C4-2B (cell line): ENCODE data around the gene TCEA2.

Source experiments
- H3K27ac ChIP-seq: fragments of 450-650 bp; 2 replicates; pipeline ENCODE4 v1.5.1; 2017
- ZFX ChIP-seq: fragments of 450-650 bp; IDR thresholded peaks from 2 replicates; pipeline ENCODE4 v1.6.1; 2017
- TF ChIP-seq, protein P1 (sequence below): fragments of 450-650 bp; conservative IDR thresholded peaks from 2 replicates; pipeline ENCODE4 v1.5.1; 2017; ENCODE audit warnings: mild to moderate bottlenecking

The TCEA2 gene

DNA sequence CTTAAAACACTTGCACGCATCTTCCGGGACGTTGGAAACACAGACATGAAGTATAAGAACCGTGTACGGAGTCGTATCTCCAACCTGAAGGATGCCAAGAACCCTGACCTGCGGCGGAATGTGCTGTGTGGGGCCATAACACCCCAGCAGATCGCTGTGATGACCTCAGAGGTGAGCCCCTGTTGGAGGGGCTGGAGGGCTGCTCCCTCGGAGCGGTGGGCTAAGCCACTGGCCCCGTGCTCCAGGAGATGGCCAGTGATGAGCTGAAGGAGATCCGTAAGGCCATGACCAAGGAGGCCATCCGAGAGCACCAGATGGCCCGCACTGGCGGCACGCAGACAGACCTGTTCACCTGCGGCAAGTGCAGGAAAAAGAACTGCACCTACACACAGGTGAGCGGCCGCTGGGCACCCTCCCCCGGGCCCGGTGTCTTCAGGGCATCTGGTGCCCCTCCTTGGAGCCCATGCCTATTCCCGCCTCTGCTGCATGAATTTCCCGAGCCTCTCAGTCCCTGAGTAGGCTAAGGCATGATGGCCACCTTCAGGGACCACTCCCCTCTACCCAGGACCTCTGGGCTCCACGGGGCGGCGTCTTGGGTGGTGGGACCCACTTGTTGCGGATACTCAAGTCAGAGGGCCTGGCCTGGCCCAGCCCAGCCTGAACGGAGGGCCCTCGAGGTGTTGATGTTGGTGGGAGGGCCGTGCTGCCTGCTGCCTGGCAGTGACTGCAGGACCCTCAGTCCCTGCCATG lies 7.4 kb downstream of the TCEA2 start:
- H3K27ac ChIP-seq: no peak overlapping the region
- TF ChIP-seq, protein P1, sequence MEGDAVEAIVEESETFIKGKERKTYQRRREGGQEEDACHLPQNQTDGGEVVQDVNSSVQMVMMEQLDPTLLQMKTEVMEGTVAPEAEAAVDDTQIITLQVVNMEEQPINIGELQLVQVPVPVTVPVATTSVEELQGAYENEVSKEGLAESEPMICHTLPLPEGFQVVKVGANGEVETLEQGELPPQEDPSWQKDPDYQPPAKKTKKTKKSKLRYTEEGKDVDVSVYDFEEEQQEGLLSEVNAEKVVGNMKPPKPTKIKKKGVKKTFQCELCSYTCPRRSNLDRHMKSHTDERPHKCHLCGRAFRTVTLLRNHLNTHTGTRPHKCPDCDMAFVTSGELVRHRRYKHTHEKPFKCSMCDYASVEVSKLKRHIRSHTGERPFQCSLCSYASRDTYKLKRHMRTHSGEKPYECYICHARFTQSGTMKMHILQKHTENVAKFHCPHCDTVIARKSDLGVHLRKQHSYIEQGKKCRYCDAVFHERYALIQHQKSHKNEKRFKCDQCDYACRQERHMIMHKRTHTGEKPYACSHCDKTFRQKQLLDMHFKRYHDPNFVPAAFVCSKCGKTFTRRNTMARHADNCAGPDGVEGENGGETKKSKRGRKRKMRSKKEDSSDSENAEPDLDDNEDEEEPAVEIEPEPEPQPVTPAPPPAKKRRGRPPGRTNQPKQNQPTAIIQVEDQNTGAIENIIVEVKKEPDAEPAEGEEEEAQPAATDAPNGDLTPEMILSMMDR: no peak
- TF ChIP-seq ZFX: no peak

GRCh38 chr20:64071341-64072332 lies 8.6 kb downstream of the TCEA2 start:
- TF ChIP-seq, protein P1: no peak
- no peak for TF ChIP-seq ZFX
- no peak overlapping the region for H3K27ac ChIP-seq

DNA sequence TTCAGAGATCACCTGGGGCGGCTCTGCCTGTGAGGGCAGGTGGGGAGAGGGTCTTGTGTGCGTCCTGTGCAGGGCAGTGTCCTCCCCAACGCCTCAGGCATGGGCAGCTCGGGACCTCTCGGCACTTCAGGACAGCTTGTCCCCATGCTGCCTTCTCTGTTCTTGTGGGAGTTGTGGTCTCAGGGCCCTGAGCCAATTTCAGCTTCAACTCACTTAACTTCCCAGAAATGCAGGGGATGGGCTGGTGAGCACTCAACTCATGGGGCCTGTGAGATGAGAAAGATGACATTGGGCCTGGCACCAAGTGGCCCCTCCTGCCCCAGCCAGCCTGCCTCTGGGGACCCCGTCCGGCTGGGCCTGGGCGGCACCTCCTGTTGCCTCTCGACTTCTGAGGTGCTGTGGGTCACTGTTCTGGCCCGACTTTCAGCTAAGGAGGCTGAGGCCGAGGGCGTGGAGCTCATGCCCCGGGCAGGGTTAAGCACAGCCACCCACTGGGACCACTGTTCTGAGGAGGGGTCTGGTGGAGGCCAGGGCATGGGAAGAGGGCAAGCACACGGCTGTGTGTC lies 9.6 kb downstream of the TCEA2 start:
- no peak for TF ChIP-seq ZFX
- H3K27ac ChIP-seq: no peak overlapping the region

DNA sequence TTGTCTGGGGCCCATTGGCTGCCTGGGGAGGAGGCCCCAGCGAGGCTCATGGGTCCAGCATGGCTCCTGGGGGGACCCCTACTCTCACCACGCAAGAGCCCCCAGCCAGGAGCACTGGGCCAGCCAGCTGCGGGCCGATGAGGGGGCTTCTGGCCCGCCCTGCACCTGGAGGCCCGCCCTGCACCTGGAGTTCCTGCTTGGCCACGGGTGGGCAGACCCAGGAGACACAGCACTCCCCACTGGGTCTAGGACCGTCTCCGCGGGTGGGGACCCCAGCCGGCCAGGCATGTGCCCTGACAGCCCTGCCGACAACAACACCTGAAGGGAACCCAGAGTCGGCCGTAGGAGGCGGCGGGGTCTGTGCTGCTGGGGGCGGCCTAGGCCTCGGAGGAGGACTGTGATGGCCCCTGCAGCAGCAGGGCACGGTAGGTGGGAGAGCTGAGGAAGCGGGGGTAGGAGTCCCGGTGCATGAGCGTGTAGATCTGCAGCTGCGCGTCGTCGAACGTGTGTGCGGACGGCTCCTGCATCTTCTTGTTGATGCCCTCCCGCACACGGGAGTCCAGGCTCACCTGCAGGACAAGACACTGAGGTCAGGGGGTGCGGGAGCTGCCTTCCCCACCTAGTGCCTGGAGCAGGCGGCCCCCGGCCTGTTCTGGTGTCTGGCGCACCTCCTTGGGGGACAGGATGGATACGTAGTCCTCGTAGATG lies 10.6 kb downstream of the TCEA2 start:
- no peak for TF ChIP-seq ZFX
- TF ChIP-seq, protein P1: no peak
- H3K27ac ChIP-seq: no peak overlapping the region

- TF ChIP-seq ZFX: no peak
- TF ChIP-seq, protein P1: no peak
- H3K27ac ChIP-seq: no peak overlapping the region
These were observed 11.3 kb downstream of the TCEA2 start for GRCh38 chr20:64074184-64074789.

DNA sequence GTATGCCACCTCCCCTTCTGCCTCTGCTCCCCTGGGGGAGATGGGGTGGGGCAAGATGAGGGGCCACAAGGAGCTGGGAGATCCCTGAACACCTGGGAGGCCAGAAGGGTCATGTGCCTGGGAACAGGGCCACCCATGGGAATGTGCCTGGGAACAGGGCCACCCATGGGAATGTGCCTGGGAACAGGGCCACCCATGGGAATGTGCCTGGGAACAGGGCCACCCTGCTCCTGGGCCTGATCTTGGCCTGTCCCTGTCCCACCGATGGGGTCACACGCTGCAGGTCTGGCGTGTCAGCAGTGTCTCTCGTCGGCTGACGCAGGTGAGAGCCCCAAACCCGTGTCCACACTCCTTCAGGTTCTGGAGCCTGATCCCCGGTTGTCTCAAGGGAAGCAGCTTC lies 12.0 kb downstream of the TCEA2 start:
- H3K27ac ChIP-seq: no peak overlapping the region
- TF ChIP-seq, protein P1: no peak
- no peak for TF ChIP-seq ZFX

GRCh38 chr20:64075556-64075955 lies 12.6 kb downstream of the TCEA2 start:
- H3K27ac ChIP-seq: no peak overlapping the region
- TF ChIP-seq ZFX: no peak
- TF ChIP-seq, protein P1: no peak
